SK-N-SH (cell line): Measurements from ENCODE around the gene MAU2. TPM values are rescaled to one million over a fixed set of nuclear protein-coding genes. Genes with fewer than 3 reads are reported as not detected.

ENCODE experiments used
- CTCF ChIA-PET: fragments of 300-600, 350-600 bp; formaldehyde crosslinking; extraction: SDS; loops from one replicate; lab custom pipeline; 2021; lab: Yijun Ruan, JAX
- POLR2A ChIA-PET: fragments of 350-600 bp; sonication (Branson Sonifier 250); formaldehyde crosslinking; extraction: SDS; loops from one replicate; lab custom pipeline; 2020; ENCODE audit warnings: antibody characterized with exemption, inconsistent platforms; lab: Yijun Ruan, JAX
- DNase-seq: peaks from one replicate; pipeline ENCODE4 v3.0.0; 2012
- H2AFZ ChIP-seq: fragments of 200-600 bp; sonication (generic); 2 replicates; pipeline ENCODE4 v1.8.1; 2016; ENCODE audit warnings: antibody characterized with exemption, mild to moderate bottlenecking, low read depth
- H3F3A ChIP-seq: fragments of 200-600 bp; sonication (generic); replicated peaks from 2 replicates; pipeline ENCODE3; 2016; ENCODE audit warnings: antibody characterized with exemption, mild to moderate bottlenecking; ENCODE audit not compliant: insufficient read depth
- H3K27ac ChIP-seq, 2 experiments: fragments of 200-500 bp in 1 of 2; fragments of 200-600 bp in 1 of 2; sonication (Bioruptor generic) in 1 of 2; sonication (generic), shearing (Covaris generic) in 1 of 2; 2 replicates each; pipeline versions ENCODE4 v1.5.1 to v1.6.1; 2014 to 2016; ENCODE audit warnings: low read depth in 2 of 2, inconsistent platforms in 1 of 2, low read length in 1 of 2, mild to moderate bottlenecking in 1 of 2, mixed read lengths in 1 of 2
- H3K27me3 ChIP-seq: fragments of 200-600 bp; sonication (generic), shearing (Covaris generic); 2 replicates; pipeline ENCODE4 v1.6.1; 2016; ENCODE audit warnings: mixed run types; ENCODE audit not compliant: insufficient read depth
- H3K36me3 ChIP-seq, 2 experiments: fragments of 200-500 bp in 1 of 2; fragments of 200-600 bp in 1 of 2; sonication (Bioruptor generic) in 1 of 2; sonication (generic) in 1 of 2; replicated peaks in 1 of 2; 2 replicates each; pipeline versions ENCODE3 to v1.5.1; 2014 to 2016; ENCODE audit warnings: low read length in 1 of 2, mild to moderate bottlenecking in 1 of 2; ENCODE audit not compliant: insufficient read depth in 2 of 2, control insufficient read depth in 1 of 2
- H3K4me1 ChIP-seq, 2 experiments: fragments of 200-500 bp in 1 of 2; fragments of 200-600 bp in 1 of 2; sonication (Bioruptor generic) in 1 of 2; sonication (generic), shearing (Covaris generic) in 1 of 2; 2 replicates each; pipeline versions ENCODE4 v1.5.1 to v1.6.1; 2014 to 2016; ENCODE audit warnings: low read depth in 1 of 2, low read length in 1 of 2, mixed run types in 1 of 2; ENCODE audit not compliant: insufficient read depth in 2 of 2, control insufficient read depth in 1 of 2
- H3K4me2 ChIP-seq: fragments of 200-600 bp; sonication (generic), shearing (Covaris generic); 2 replicates; pipeline ENCODE4 v1.6.1; 2017; ENCODE audit warnings: mixed run types
- H3K4me3 ChIP-seq, 2 experiments: fragments of 200-500 bp in 1 of 2; fragments of 200-600 bp in 1 of 2; sonication (Bioruptor generic) in 1 of 2; sonication (generic), shearing (Covaris generic) in 1 of 2; 2 replicates each; pipeline versions ENCODE4 v1.5.1 to v1.8.1; 2014 to 2016; ENCODE audit warnings: low read depth in 2 of 2, inconsistent platforms in 1 of 2, low read length in 1 of 2, mild to moderate bottlenecking in 1 of 2, mixed read lengths in 1 of 2, moderate library complexity in 1 of 2
- H3K79me2 ChIP-seq: fragments of 200-600 bp; sonication (generic); 2 replicates; pipeline ENCODE4 v1.8.1; 2017; ENCODE audit warnings: mild to moderate bottlenecking; ENCODE audit not compliant: insufficient read depth
- H3K9ac ChIP-seq: fragments of 200-600 bp; sonication (generic); 2 replicates; pipeline ENCODE4 v1.6.1; 2017; ENCODE audit warnings: mixed run types
- H3K9me2 ChIP-seq: fragments of 200-600 bp; sonication (generic); 2 replicates; pipeline ENCODE4 v1.6.1; 2017; ENCODE audit warnings: mixed run types
- H3K9me3 ChIP-seq: fragments of 200-600 bp; sonication (generic); 2 replicates; pipeline ENCODE4 v1.6.1; 2017; ENCODE audit warnings: mixed run types, mild to moderate bottlenecking, moderate library complexity
- H4K20me1 ChIP-seq: fragments of 200-600 bp; sonication (generic); 2 replicates; pipeline ENCODE4 v1.6.1; 2017; ENCODE audit warnings: mild to moderate bottlenecking, mixed run types; ENCODE audit not compliant: insufficient read depth
- CTCF ChIP-seq: fragments of 200-600 bp; sonication (generic); IDR thresholded peaks from 2 replicates; pipeline ENCODE4 v1.6.1; 2017; ENCODE audit warnings: antibody characterized with exemption, mild to moderate bottlenecking, moderate library complexity
- FOSL2 ChIP-seq: IDR thresholded peaks from 2 replicates; pipeline ENCODE4 v1.4.0; 2012; ENCODE audit warnings: low read depth, mild to moderate bottlenecking, moderate library complexity, borderline replicate concordance
- FOXJ3 ChIP-seq: sonication (generic); formaldehyde crosslinking; IDR thresholded peaks from 2 replicates; pipeline ENCODE4 v1.5.1; 2020; ENCODE audit warnings: mild to moderate bottlenecking, missing genetic modification reagents
- JUND ChIP-seq: IDR thresholded peaks from 2 replicates; pipeline ENCODE4 v1.4.0; 2012
- MAX ChIP-seq: IDR thresholded peaks from 2 replicates; pipeline ENCODE4 v1.4.0; 2012; ENCODE audit warnings: low read depth
- NRF1 ChIP-seq: IDR thresholded peaks from 2 replicates; pipeline ENCODE4 v1.6.1; 2012; ENCODE audit warnings: low read depth, mild to moderate bottlenecking, low read length
- PBX3 ChIP-seq: IDR thresholded peaks from 2 replicates; pipeline ENCODE4; 2012
- POLR2AphosphoS5 ChIP-seq: IDR thresholded peaks from 2 replicates; pipeline ENCODE4 v1.6.1; 2012; ENCODE audit warnings: low read depth, low read length
- RAD21 ChIP-seq: IDR thresholded peaks from 2 replicates; pipeline ENCODE4 v1.6.1; 2012; ENCODE audit warnings: mild to moderate bottlenecking, low read length
- REST ChIP-seq: IDR thresholded peaks from 2 replicates; pipeline ENCODE4 v1.6.1; 2012; ENCODE audit warnings: mild to moderate bottlenecking, low read depth, low read length, moderate library complexity
- RXRA ChIP-seq: IDR thresholded peaks from 2 replicates; pipeline ENCODE4 v1.4.0; 2012; ENCODE audit warnings: low read depth, mild to moderate bottlenecking, borderline replicate concordance
- SIN3A ChIP-seq: IDR thresholded peaks from 2 replicates; pipeline ENCODE4 v1.6.1; 2012; ENCODE audit warnings: low read depth, mild to moderate bottlenecking, low read length, moderate library complexity, borderline replicate concordance
- USF1 ChIP-seq: IDR thresholded peaks from 2 replicates; pipeline ENCODE4 v1.4.0; 2012; ENCODE audit warnings: low read depth, borderline replicate concordance
- USF2 ChIP-seq: fragments of 150-350 bp; IDR thresholded peaks from 2 replicates; pipeline ENCODE4 v1.6.1; 2017; ENCODE audit warnings: antibody characterized with exemption, low read length, low read depth, borderline replicate concordance
- WGBS: methylation state at CpG from one replicate; pipeline ENCODE4 v1.1.6; 2017; ENCODE audit warnings: low lambda C conversion rate; 5-methylcytosine and 5-hydroxymethylcytosine counted together
- polyA plus RNA-seq, 3 experiments: library from polyadenylated mRNA; depleted of rRNA; stranded (reverse); fragments of >200 nt; gene quantifications; 2 replicates each; pipeline ENCODE4 v1.2.3, GENCODE V29; 2012

Gene MAU2
- polyA plus RNA-seq, 1 of the 3 experiments (the other 2 are of a cell fraction) = 17.6 TPM

GRCh38 chr19:19292607-19293006 is 28.0 kb upstream of the MAU2 start:
- H2AFZ ChIP-seq = no peak overlapping the region
- H3K79me2 ChIP-seq = no peaks in the 10 kb centered on the region
- no peaks in the 10 kb centered on the region for H3K27me3 ChIP-seq
- no peak for TF ChIP-seq PBX3
- no peak for TF ChIP-seq JUND
- no peak for TF ChIP-seq FOSL2
- no peak for TF ChIP-seq SIN3A
- no peak for TF ChIP-seq USF1
- no peaks in the 10 kb centered on the region for H4K20me1 ChIP-seq
- H3K4me2 ChIP-seq = no peak overlapping the region
- CTCF ChIA-PET = interaction anchor here (0.6 to 1.5 kb wide), 2 partner anchors 113 to 198 kb away, joined by 3 to 5 read pairs; partner anchors contain the start of gene GATAD2A
- WGBS = 98% methylated on average over 5 of the region's 5 CpGs
- DNase-seq = no peak
- no peaks in the 10 kb centered on the region for H3K4me1 ChIP-seq
- POLR2A ChIA-PET = no interaction called here
- H3K9ac ChIP-seq = no peak overlapping the region
- H3F3A ChIP-seq = peaks cover 5% of the 10 kb centered on the region
- H3K36me3 ChIP-seq = peaks cover 20 to 44% of the 10 kb centered on the region in 2 experiments
- H3K4me3 ChIP-seq = no peak overlapping the region
- H3K27ac ChIP-seq = no peak overlapping the region
- no peaks in the 10 kb centered on the region for H3K9me2 ChIP-seq
- H3K9me3 ChIP-seq = 0 out of 2 replicates have a peak, but pooled peaks cover 5% of the 10 kb centered on the region

- CTCF ChIA-PET = no interaction called here
- POLR2A ChIA-PET = no interaction called here
- Histone ChIP-seq H3K9ac (no peak overlapping the region), H3K4me1 (no peaks in the 10 kb centered on the region), H3F3A (peaks cover 5% of the 10 kb centered on the region), H3K4me3 (no peak overlapping the region), H3K9me2 (no peaks in the 10 kb centered on the region), H3K4me2 (no peak overlapping the region), H3K79me2 (no peaks in the 10 kb centered on the region), H4K20me1 (no peaks in the 10 kb centered on the region), H2AFZ (no peak overlapping the region), H3K36me3 (peaks cover 18 to 39% of the 10 kb centered on the region in 2 experiments), H3K27ac (no peak overlapping the region), H3K27me3 (no peaks in the 10 kb centered on the region), H3K9me3 (0 out of 2 replicates have a peak, but pooled peaks cover 5% of the 10 kb centered on the region)
- WGBS = 94% methylated on average over 4 of the region's 4 CpGs
- TF ChIP-seq JUND (no peak), USF2 (no peak), CTCF (no peak), FOXJ3 (no peak), RAD21 (no peak), POLR2AphosphoS5 (no peak), MAX (no peak), REST (no peak), NRF1 (no peak), RXRA (no peak)
- no peak for DNase-seq
Observed at GRCh38 chr19:19294914-19295313, 25.7 kb upstream of the MAU2 start.
